Bronchial epithelial cell (primary cell): ENCODE results near the gene SLC46A1. TPM values are rescaled to one million over a fixed set of nuclear protein-coding genes. Genes with fewer than 3 reads are reported as not detected.

Source experiments
- DNase-seq: peaks from one replicate; pipeline ENCODE4 v3.0.0-alpha.2; 2010; ENCODE audit warnings: low read depth
- FAIRE-seq: peaks from 2 replicates; lab custom pipeline; 2011; peaks lifted over from hg19 to GRCh38; lab: Jason Lieb, UNC
- H3K27me3 ChIP-seq: 2 replicates; pipeline ENCODE4 v1.5.1; 2011; ENCODE audit warnings: low read length; ENCODE audit not compliant: control insufficient read depth, insufficient read depth
- H3K36me3 ChIP-seq: 2 replicates; pipeline ENCODE4 v1.5.1; 2011; ENCODE audit warnings: low read length; ENCODE audit not compliant: control insufficient read depth, insufficient read depth
- H3K4me3 ChIP-seq: 2 replicates; pipeline ENCODE4 v1.5.1; 2011; ENCODE audit warnings: mild to moderate bottlenecking, low read depth, low read length, control low read depth
- CTCF ChIP-seq: IDR thresholded peaks from 2 replicates; pipeline ENCODE4 v1.5.1; 2011; ENCODE audit warnings: mild to moderate bottlenecking, moderate library complexity, low read length, control low read depth, inconsistent platforms; ENCODE audit not compliant: insufficient read depth, severe bottlenecking
- total RNA-seq: library from RNA; depleted of rRNA; stranded (reverse); fragments of >200 nt; gene quantifications from 2 replicates; pipeline ENCODE4 v1.2.1, GENCODE V29; 2014

Gene SLC46A1
- total RNA-seq, 1 donor from 2014 or later, result 5.0 TPM

GRCh38 chr17:28365487-28365886, 40.5 kb downstream of the SLC46A1 start:
- H3K4me3 ChIP-seq, result no peak overlapping the region
- peaks cover 2% of the 10 kb centered on the region for H3K27me3 ChIP-seq
- FAIRE-seq (no peak), DNase-seq (no peak)
- H3K36me3 ChIP-seq, result peaks cover 7% of the 10 kb centered on the region
- TF ChIP-seq CTCF, result no peak

GRCh38 chr17:28364665-28365363, 41.2 kb downstream of the SLC46A1 start, which contains the start of gene SEBOX:
Gene SEBOX, minus strand, starts transcription at chr17:28365199. Its CDS starts 48 bp downstream, at chr17:28365151.
- DNase-seq (no peak), FAIRE-seq (no peak)
- Histone ChIP-seq H3K36me3 (peaks cover 11% of the 10 kb centered on the region), H3K27me3 (no peaks in the 10 kb centered on the region), H3K4me3 (no peak within 1 kb of the TSS)
- TF ChIP-seq CTCF, result no peak

DNA sequence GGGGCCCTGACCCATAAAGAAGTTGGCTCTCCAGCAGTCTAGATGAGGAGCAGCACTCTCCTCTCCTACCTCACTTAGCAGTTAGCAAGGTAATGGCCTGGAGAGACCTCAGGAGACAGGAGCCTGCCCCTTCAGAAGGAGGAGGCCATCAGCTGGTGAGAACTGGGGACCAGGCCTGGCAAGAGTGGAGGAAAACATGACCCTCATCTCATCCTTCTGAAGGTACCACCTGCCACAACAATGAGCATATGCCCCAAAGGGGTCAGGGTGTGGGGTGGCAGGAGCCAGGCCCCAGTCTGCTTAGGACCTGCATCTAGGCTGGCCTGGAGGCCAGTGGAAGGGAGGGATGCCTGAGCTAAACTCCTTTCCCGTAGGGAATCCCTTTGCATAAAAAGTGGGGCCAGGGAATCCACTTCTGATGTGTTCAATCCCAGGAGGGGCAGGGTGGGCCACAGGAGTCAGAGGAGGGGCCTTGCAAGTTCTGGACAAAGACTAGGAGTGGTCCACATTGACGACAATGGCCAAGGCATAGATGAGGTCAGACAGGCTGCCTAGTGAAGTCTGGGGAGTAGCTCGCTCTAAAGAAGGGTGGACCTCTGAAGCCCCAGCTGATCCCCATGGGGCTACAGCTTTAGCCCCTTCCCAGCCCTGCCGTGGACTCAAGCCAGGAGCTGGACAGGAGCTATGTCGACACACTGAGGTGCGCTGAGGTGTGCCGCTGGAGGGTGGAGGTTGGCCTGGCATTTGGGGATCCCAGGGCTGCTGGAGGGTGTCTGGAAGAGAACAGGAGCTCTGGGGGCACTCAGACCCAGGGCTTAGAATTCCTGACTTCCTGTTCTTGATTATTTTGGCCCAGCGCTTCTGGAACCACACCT, 42.0 kb downstream of the SLC46A1 start:
- FAIRE-seq, result no peak
- Histone ChIP-seq H3K27me3 (no peaks in the 10 kb centered on the region), H3K36me3 (peaks cover 13% of the 10 kb centered on the region)

DNA sequence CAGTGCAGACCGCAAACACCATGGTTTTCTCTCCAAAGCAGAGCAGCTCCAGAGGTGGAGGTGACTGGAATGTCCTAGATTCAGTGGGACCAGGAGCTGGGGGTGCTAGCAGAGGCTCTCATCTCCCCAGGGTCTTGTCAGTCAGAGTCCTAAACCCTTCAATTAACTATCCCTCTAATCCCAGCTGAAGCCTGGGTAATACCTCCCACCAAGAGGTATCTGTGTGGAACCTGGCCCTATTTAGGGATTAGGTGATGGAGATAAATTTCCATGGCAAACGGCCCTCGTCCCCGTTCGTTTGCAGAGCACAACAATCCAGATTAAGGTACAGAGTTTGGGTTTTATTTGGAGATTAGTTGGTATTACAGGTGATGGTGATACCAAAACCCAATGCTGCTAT, 42.8 kb downstream of the SLC46A1 start:
- Histone ChIP-seq H3K4me3 (no peak overlapping the region), H3K36me3 (peaks cover 13% of the 10 kb centered on the region), H3K27me3 (no peaks in the 10 kb centered on the region)
- no peak for TF ChIP-seq CTCF
- DNase-seq, result no peak
- FAIRE-seq, result no peak

More for the DNA sequence above, 42.0 kb downstream of the SLC46A1 start:
- DNase-seq, result no peak
- no peak for TF ChIP-seq CTCF
- no peak overlapping the region for H3K4me3 ChIP-seq

DNA sequence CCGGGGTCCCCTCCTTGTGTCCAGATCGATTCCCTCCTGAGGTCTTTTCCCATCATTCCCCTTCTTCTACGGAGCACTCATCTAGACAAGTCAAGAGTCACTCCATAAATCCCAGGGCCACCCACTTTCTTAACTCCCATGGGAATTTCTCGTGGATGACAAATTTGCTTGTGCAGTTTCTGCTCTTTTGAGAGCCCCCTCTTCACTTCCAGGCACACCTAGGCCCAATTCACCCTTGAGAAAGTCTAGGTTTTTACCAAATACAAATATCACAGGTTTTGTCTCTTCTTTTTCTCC, 48.2 kb downstream of the SLC46A1 start:
- Histone ChIP-seq H3K4me3 (peak overlapping the region; percentile 93), H3K27me3 (no peaks in the 10 kb centered on the region), H3K36me3 (peaks cover 22% of the 10 kb centered on the region)
- DNase-seq (no peak), FAIRE-seq (no peak)
- TF ChIP-seq CTCF, result no peak
